ENCODE measurements around the gene SHISAL1. TPM values are rescaled to one million over a fixed set of nuclear protein-coding genes. Genes with fewer than 3 reads are reported as not detected.
"Not testable (repeated sequence)": the region's sequence is repeated elsewhere in the genome, so short reads cannot be mapped to it uniquely, and the experiment has no call there.

Gene SHISAL1
- total RNA-seq, 2 experiments from 2014 or later: not detected

- H3K27ac Mint-ChIP-seq: no peak overlapping the region
- no peaks in the 10 kb centered on the region for H3K9me3 Mint-ChIP-seq (ENCODE audit: low read depth)
- CTCF ChIA-PET: interaction anchor here (1.0 to 1.3 kb wide), 2 partner anchors 239 to 335 kb away, joined by 3 to 5 read pairs; no protein-coding TSS in a partner anchor
- no peak for ATAC-seq
- peaks cover 77% of the 10 kb centered on the region for H3K27me3 Mint-ChIP-seq
- H3K36me3 Mint-ChIP-seq: no peaks in the 10 kb centered on the region
- H3K4me1 Mint-ChIP-seq: peaks cover 31% of the 10 kb centered on the region
- no peak overlapping the region for H3K4me3 Mint-ChIP-seq
- DNase-seq: no peak
These were observed 16.0 kb upstream of the SHISAL1 start for GRCh38 chr22:44328762-44329161.

- DNase-seq (no peak), ATAC-seq (no peak)
- peaks cover 31% of the 10 kb centered on the region for H3K4me1 Mint-ChIP-seq
- CTCF ChIA-PET: no interaction called here
- peaks cover 81% of the 10 kb centered on the region for H3K27me3 Mint-ChIP-seq
- H3K27ac Mint-ChIP-seq: no peak overlapping the region
- H3K36me3 Mint-ChIP-seq: no peaks in the 10 kb centered on the region
- H3K9me3 Mint-ChIP-seq (ENCODE audit: low read depth): no peaks in the 10 kb centered on the region
- no peak overlapping the region for H3K4me3 Mint-ChIP-seq
These were observed 15.6 kb upstream of the SHISAL1 start for GRCh38 chr22:44328326-44328725.

- no peaks in the 10 kb centered on the region for H3K9me3 Mint-ChIP-seq (ENCODE audit: low read depth)
- CTCF ChIA-PET: interaction anchor here (0.6 to 1.5 kb wide), 2 partner anchors 12 to 24 kb away, joined by 3 to 4 read pairs; no protein-coding TSS in a partner anchor
- DNase-seq (no peak), ATAC-seq (no peak)
- H3K27me3 Mint-ChIP-seq: peaks cover 76% of the 10 kb centered on the region
- H3K4me1 Mint-ChIP-seq: peaks cover 32% of the 10 kb centered on the region
- H3K27ac Mint-ChIP-seq: no peak overlapping the region
- H3K36me3 Mint-ChIP-seq: no peaks in the 10 kb centered on the region
- peak overlapping the region; percentile 26 for H3K4me3 Mint-ChIP-seq
These were observed 13.7 kb upstream of the SHISAL1 start for GRCh38 chr22:44326491-44326885.

- peaks cover 79% of the 10 kb centered on the region for H3K27me3 Mint-ChIP-seq
- ATAC-seq (no peak), DNase-seq (no peak)
- H3K9me3 Mint-ChIP-seq (ENCODE audit: low read depth): no peaks in the 10 kb centered on the region
- CTCF ChIA-PET: interaction anchor here (0.6 to 1.5 kb wide), 3 partner anchors 11 to 23 kb away, joined by 3 to 4 read pairs (median 3); no protein-coding TSS in a partner anchor
- H3K36me3 Mint-ChIP-seq: no peaks in the 10 kb centered on the region
- H3K27ac Mint-ChIP-seq: no peak overlapping the region
- peaks cover 32% of the 10 kb centered on the region for H3K4me1 Mint-ChIP-seq
- peak overlapping the region; percentile 26 for H3K4me3 Mint-ChIP-seq
These were observed 13.2 kb upstream of the SHISAL1 start for GRCh38 chr22:44325718-44326490.

DNA sequence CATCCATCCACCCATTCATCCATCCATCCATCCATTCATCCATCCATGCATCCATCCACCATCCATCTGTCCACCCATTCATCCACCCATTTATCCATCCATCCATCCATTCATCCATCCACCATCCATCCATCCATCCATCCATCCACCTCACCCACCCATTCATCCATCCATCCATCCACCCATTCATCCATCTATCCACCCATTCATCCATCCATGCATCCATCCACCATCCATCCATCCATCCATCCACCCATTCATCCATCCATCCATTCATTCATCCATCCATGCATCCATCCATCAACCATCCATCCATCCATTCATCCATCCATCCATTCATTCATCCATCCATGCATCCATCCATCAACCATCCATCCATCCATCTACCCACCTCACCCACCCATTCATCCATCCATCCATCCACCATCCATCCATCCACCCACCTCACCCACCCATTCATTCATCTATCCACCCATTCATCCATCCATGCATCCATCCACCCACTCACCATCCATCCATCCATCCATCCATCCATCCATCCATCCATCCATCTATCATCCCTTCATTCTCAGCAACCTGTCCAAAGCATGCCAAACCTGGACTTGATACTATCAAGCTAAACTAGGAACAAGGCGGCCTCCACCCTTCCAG lies 10.5 kb upstream of the SHISAL1 start:
- H3K27ac Mint-ChIP-seq; DNase-seq; ATAC-seq; H3K9me3 Mint-ChIP-seq (ENCODE audit: low read depth); CTCF ChIA-PET; H3K4me3 Mint-ChIP-seq; H3K36me3 Mint-ChIP-seq: not testable (repeated sequence)
- Mint-ChIP-seq H3K27me3 (peaks cover 57% of the 10 kb centered on the region), H3K4me1 (peaks cover 11% of the 10 kb centered on the region)

DNA sequence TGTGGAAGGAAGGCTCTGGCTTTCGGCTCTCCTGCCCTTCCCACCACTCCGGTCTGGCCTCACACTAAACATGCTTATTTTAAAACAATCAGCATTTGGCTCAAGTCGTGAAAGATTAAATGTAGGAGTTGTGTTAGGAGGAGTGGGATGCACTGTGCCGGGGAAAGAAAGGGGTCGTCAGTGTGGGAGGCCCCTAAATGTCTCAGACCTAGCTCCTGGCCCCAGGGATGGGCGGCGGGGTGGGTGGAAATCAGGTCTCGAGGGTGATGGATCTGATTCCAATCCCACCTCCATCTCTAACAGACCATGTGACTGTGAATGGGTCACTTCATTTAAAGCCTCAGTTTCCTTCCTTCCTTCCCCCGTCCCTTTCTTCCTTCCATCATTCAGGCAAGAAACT lies 6.9 kb upstream of the SHISAL1 start:
- CTCF ChIA-PET: no interaction called here

DNA sequence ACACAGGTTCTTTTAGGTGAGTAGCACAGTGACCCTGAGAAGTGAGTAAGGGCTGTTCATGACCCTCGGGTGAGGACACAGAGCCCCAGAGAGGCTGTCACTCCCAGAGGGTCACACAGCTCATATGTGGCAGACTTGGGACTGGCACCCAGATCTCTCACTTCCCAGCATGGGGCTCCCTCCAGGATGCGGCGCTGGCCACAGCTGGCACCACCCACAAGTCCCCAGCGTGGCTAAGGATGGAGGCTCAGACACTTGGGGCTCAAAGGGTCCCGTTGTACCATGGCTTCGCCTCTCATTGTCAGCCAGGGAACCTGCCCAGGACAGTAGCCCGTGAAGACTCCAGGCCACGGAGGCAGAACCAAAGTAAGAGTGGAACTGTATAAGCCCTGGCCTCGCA lies 6.0 kb upstream of the SHISAL1 start:
- Mint-ChIP-seq H3K27ac (no peak overlapping the region), H3K4me1 (peaks cover 19% of the 10 kb centered on the region), H3K27me3 (peaks cover 24% of the 10 kb centered on the region), H3K4me3 (no peak overlapping the region), H3K36me3 (no peaks in the 10 kb centered on the region), H3K9me3 (ENCODE audit: low read depth) (no peaks in the 10 kb centered on the region)
- DNase-seq (no peak), ATAC-seq (no peak)
- CTCF ChIA-PET: no interaction called here

More for the DNA sequence above, 6.9 kb upstream of the SHISAL1 start:
- no peak overlapping the region for H3K4me3 Mint-ChIP-seq
- H3K27ac Mint-ChIP-seq: no peak overlapping the region
- ATAC-seq: no peak
- no peaks in the 10 kb centered on the region for H3K36me3 Mint-ChIP-seq
- H3K27me3 Mint-ChIP-seq: peaks cover 33% of the 10 kb centered on the region
- H3K4me1 Mint-ChIP-seq: peaks cover 13% of the 10 kb centered on the region
- no peaks in the 10 kb centered on the region for H3K9me3 Mint-ChIP-seq (ENCODE audit: low read depth)
- no peak for DNase-seq

GRCh38 chr22:44317886-44318637 lies 5.3 kb upstream of the SHISAL1 start:
- DNase-seq (no peak), ATAC-seq (no peak)
- Mint-ChIP-seq H3K9me3 (ENCODE audit: low read depth) (no peaks in the 10 kb centered on the region), H3K4me1 (peaks cover 19% of the 10 kb centered on the region), H3K27me3 (peaks cover 17% of the 10 kb centered on the region), H3K4me3 (no peak overlapping the region), H3K27ac (no peak overlapping the region), H3K36me3 (no peaks in the 10 kb centered on the region)
- CTCF ChIA-PET: no interaction called here

- peaks cover 15% of the 10 kb centered on the region for H3K27me3 Mint-ChIP-seq
- no peak overlapping the region for H3K27ac Mint-ChIP-seq
- ATAC-seq: no peak
- CTCF ChIA-PET: no interaction called here
- no peaks in the 10 kb centered on the region for H3K9me3 Mint-ChIP-seq (ENCODE audit: low read depth)
- no peak for DNase-seq
- peaks cover 13% of the 10 kb centered on the region for H3K4me1 Mint-ChIP-seq
- H3K4me3 Mint-ChIP-seq: no peak overlapping the region
- no peaks in the 10 kb centered on the region for H3K36me3 Mint-ChIP-seq
These were observed 4.3 kb upstream of the SHISAL1 start for GRCh38 chr22:44317123-44317444.

DNA sequence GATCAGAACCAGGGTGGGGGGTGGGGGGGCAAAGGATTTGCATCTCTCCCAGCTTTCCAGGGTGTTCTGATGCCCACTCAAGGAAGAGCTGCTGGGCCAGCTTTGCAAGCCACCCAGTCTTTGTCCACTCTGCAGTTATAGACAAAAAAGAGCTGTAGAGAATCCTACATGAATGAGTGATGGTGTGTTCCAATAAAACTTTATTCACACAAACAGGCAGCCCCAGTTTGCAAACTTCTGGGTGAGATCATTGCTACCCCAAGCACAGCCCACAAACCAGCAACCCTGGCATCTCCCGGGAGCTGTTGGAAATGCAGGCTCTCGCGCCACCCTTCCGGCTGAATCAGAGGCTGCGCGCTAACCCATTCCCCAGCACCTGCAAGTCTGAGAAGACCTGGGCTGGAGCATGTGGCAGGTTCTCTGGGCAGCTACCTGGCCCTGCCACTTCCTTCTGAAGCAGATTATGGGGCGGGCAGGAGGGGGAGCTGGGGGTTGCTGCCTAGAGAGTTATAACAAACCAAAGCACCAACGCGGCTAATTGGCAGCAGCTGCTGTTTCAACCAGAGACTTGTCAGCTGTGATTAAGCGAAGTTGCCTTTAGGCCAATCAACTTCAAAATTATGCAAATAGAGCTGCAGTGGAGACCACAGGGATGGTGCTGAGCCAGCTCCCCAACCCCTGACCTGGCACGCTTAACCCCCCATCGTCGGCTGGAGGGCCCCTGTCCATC lies 3.8 kb upstream of the SHISAL1 start:
- H3K27ac Mint-ChIP-seq: no peak overlapping the region
- no peaks in the 10 kb centered on the region for H3K9me3 Mint-ChIP-seq (ENCODE audit: low read depth)
- no peak overlapping the region for H3K4me3 Mint-ChIP-seq
- H3K36me3 Mint-ChIP-seq: no peaks in the 10 kb centered on the region
- peaks cover 13% of the 10 kb centered on the region for H3K4me1 Mint-ChIP-seq
- CTCF ChIA-PET: no interaction called here
- DNase-seq (no peak), ATAC-seq (no peak)
- peaks cover 16% of the 10 kb centered on the region for H3K27me3 Mint-ChIP-seq

- Mint-ChIP-seq H3K27me3 (peaks cover 10% of the 10 kb centered on the region), H3K36me3 (no peaks in the 10 kb centered on the region), H3K9me3 (ENCODE audit: low read depth) (no peaks in the 10 kb centered on the region), H3K4me1 (peaks cover 13% of the 10 kb centered on the region), H3K27ac (no peak overlapping the region), H3K4me3 (peak overlapping the region; percentile 12)
- ATAC-seq (peak; percentile 66), DNase-seq (peak; percentile 69)
- CTCF ChIA-PET: interaction anchor here (1.0 kb wide), 1 partner anchor 11 kb away, joined by 3 read pairs; no protein-coding TSS in a partner anchor
These were observed 1.8 kb upstream of the SHISAL1 start for GRCh38 chr22:44314425-44315067.

- H3K36me3 Mint-ChIP-seq: no peaks in the 10 kb centered on the region
- no peak overlapping the region for H3K27ac Mint-ChIP-seq
- CTCF ChIA-PET: no interaction called here
- H3K27me3 Mint-ChIP-seq: peaks cover 10% of the 10 kb centered on the region
- no peak for ATAC-seq
- no peak for DNase-seq
- peaks cover 18% of the 10 kb centered on the region for H3K4me1 Mint-ChIP-seq
- no peak overlapping the region for H3K4me3 Mint-ChIP-seq
- H3K9me3 Mint-ChIP-seq (ENCODE audit: low read depth): no peaks in the 10 kb centered on the region
These were observed 745 bp upstream of the SHISAL1 start for GRCh38 chr22:44313385-44314006.

All from activated CD8-positive, alpha-beta memory T cell treated with anti-CD3 and anti-CD28 coated beads, Interleukin-2, amount 10 ng/mL, durations not matched to agents 7 days and 5 days (primary cell).